D721Med (cell line): ENCODE data around the gene TNN.

Experiments used
- DNase-seq: peaks from one replicate; pipeline ENCODE4 v3.0.0; 2011; ENCODE audit warnings: low spot score; ENCODE audit not compliant: insufficient read length
- FAIRE-seq: peaks from 2 replicates; lab custom pipeline; 2011; peaks lifted over from hg19 to GRCh38; lab: Jason Lieb, UNC
- CTCF ChIP-seq: IDR thresholded peaks from 2 replicates; pipeline ENCODE4 v1.5.1; 2012; ENCODE audit warnings: mild to moderate bottlenecking, control low read depth; ENCODE audit not compliant: insufficient read depth; ENCODE audit errors: missing control alignments

Gene TNN

GRCh38 chr1:175192630-175193526 is 125.2 kb downstream of the TNN start, which contains the start of gene KIAA0040:
Gene KIAA0040 (minus strand): TSS chr1:175192776. CDS start chr1:175161013, 31,763 bp downstream.
- DNase-seq (peak; percentile 32), FAIRE-seq (no peak)
- TF ChIP-seq CTCF, result no peak

- FAIRE-seq (no peak), DNase-seq (no peak)
- no peak for TF ChIP-seq CTCF
Measured at GRCh38 chr1:175193527-175193910, 125.9 kb downstream of the TNN start.

- FAIRE-seq (no peak), DNase-seq (no peak)
- TF ChIP-seq CTCF, result no peak
Measured at GRCh38 chr1:175195281-175195680, 127.6 kb downstream of the TNN start.

GRCh38 chr1:175195798-175196197 is 128.2 kb downstream of the TNN start:
- FAIRE-seq (no peak), DNase-seq (no peak)
- TF ChIP-seq CTCF, result no peak

- no peak for TF ChIP-seq CTCF
- DNase-seq (no peak), FAIRE-seq (no peak)
Measured at GRCh38 chr1:175197531-175197930, 129.9 kb downstream of the TNN start.
